DOHH2 (cell line): Measurements from ENCODE around the gene YIPF4.

ENCODE experiments used
- EZH2phosphoT487 ChIP-seq: fragments of 200-600 bp; sonication (generic); IDR thresholded peaks from 2 replicates; pipeline ENCODE4 v1.6.1; 2017; ENCODE audit warnings: borderline replicate concordance, mild to moderate bottlenecking, antibody characterized with exemption, low read length, moderate library complexity, mixed read lengths
- TF ChIP-seq, protein P1 (sequence below): fragments of 200-600 bp; sonication (generic); IDR thresholded peaks from one replicate; pipeline ENCODE4 v1.5.1; 2014; ENCODE audit warnings: antibody characterized with exemption, mild to moderate bottlenecking, low read depth, low read length; ENCODE audit not compliant: poor library complexity, severe bottlenecking

DNA sequence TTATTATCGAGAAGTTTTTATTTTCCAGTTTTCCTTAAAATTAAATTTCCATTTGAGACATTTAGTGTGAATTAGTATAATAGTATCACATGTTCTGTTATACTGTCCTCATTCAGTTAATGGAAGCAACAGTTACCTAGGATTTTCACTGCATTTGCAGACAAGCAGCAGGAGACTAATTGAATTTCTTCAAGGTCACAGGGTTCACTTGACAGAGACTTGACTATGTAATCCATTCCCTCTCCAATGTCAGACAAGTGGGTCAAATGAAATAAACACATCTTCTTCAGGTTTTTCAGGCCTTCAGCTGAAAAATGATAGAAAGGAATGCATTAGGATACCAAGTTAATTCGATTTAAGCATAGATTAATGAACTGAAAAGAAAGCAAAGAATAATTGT lies 39.7 kb upstream of the YIPF4 start:
- TF ChIP-seq, protein P1, sequence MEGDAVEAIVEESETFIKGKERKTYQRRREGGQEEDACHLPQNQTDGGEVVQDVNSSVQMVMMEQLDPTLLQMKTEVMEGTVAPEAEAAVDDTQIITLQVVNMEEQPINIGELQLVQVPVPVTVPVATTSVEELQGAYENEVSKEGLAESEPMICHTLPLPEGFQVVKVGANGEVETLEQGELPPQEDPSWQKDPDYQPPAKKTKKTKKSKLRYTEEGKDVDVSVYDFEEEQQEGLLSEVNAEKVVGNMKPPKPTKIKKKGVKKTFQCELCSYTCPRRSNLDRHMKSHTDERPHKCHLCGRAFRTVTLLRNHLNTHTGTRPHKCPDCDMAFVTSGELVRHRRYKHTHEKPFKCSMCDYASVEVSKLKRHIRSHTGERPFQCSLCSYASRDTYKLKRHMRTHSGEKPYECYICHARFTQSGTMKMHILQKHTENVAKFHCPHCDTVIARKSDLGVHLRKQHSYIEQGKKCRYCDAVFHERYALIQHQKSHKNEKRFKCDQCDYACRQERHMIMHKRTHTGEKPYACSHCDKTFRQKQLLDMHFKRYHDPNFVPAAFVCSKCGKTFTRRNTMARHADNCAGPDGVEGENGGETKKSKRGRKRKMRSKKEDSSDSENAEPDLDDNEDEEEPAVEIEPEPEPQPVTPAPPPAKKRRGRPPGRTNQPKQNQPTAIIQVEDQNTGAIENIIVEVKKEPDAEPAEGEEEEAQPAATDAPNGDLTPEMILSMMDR: no peak
- no peak for TF ChIP-seq EZH2phosphoT487
